B cell (primary cell): ENCODE results near the gene PFKFB1. TPM values are rescaled to one million over a fixed set of nuclear protein-coding genes. Genes with fewer than 3 reads are reported as not detected.

Source experiments
- ATAC-seq: fragments of 200-7000 bp; cut with Tn5 transposase; one replicate; pipeline ENCODE4 v1.10.0; 2021; ENCODE audit warnings: low read depth, mild to moderate bottlenecking, moderate number of reproducible peaks, moderate library complexity
- CTCF ChIA-PET: fragments of 350-600 bp; sonication (Branson Sonifier 250); formaldehyde crosslinking; loops from one replicate; lab custom pipeline; 2021; ENCODE audit warnings: antibody characterized with exemption, inconsistent platforms; lab: Charles Lee
- POLR2A ChIA-PET: fragments of 350-600 bp; sonication (Branson Sonifier 250); formaldehyde crosslinking; loops from one replicate; lab custom pipeline; 2021; ENCODE audit warnings: antibody characterized with exemption; lab: Charles Lee
- DNase-seq: peaks from one replicate; pipeline ENCODE4 v3.0.0; 2013
- H2AFZ ChIP-seq: 2 replicates; pipeline ENCODE4 v1.6.1; 2012; ENCODE audit warnings: mild to moderate bottlenecking, low read depth, low read length; ENCODE audit not compliant: insufficient read depth, poor library complexity, severe bottlenecking
- H3K27ac ChIP-seq, 2 donors: 1 replicate in 1 of 2; 2 replicates in 1 of 2; pipeline ENCODE4 v1.5.1; 2012 to 2013; ENCODE audit warnings: low read length in 2 of 2, mild to moderate bottlenecking in 2 of 2, moderate library complexity in 1 of 2
- H3K27me3 ChIP-seq, 4 experiments: fragments of 200-600 bp in 1 of 4; sonication (generic) in 1 of 4; replicated peaks in 1 of 4; 1 replicate in 2 of 4; 2 replicates in 2 of 4; pipeline versions ENCODE4 v1.6.1 to v1.7.0; 2013 to 2016; ENCODE audit warnings: low read length in 3 of 4, mild to moderate bottlenecking in 2 of 4, mixed read lengths in 1 of 4, moderate library complexity in 1 of 4; ENCODE audit not compliant: insufficient read depth in 4 of 4, control insufficient read depth in 3 of 4; ENCODE audit errors: control extremely low read depth in 1 of 4
- H3K36me3 ChIP-seq, 2 experiments: replicated peaks in 1 of 2; 1 replicate in 1 of 2; 2 replicates in 1 of 2; pipeline versions ENCODE4 v1.6.1 to v1.7.1; 2013; ENCODE audit warnings: low read length in 1 of 2; ENCODE audit not compliant: insufficient read depth in 2 of 2, control insufficient read depth in 1 of 2; ENCODE audit errors: control extremely low read depth in 1 of 2, extremely low read depth in 1 of 2
- H3K4me1 ChIP-seq, 2 donors: fragments of 200-600 bp in 1 of 2; sonication (generic) in 1 of 2; 1 replicate in 1 of 2; 2 replicates in 1 of 2; pipeline versions ENCODE4 v1.5.1 to v1.6.1; 2013 to 2017; ENCODE audit warnings: low read length in 2 of 2; ENCODE audit not compliant: control insufficient read depth in 2 of 2, insufficient read depth in 2 of 2
- H3K4me2 ChIP-seq: replicated peaks from 2 replicates; pipeline ENCODE3; 2012; ENCODE audit warnings: mild to moderate bottlenecking, low read depth, low read length; ENCODE audit not compliant: poor library complexity, severe bottlenecking
- H3K4me3 ChIP-seq, 5 experiments: fragments of 200-600 bp in 1 of 5; sonication (generic) in 1 of 5; 1 replicate in 3 of 5; 2 replicates in 2 of 5; pipeline versions ENCODE4 v1.5.1 to v1.7.0; 2011 to 2016; ENCODE audit warnings: low read length in 4 of 5, mild to moderate bottlenecking in 4 of 5, low read depth in 2 of 5, control low read depth in 1 of 5, moderate library complexity in 1 of 5; ENCODE audit not compliant: insufficient read depth in 1 of 5; ENCODE audit errors: control extremely low read depth in 1 of 5, extremely low read depth in 1 of 5
- H3K79me2 ChIP-seq: fragments of 200-600 bp; sonication (generic); one replicate; pipeline ENCODE4 v1.6.0; 2016; ENCODE audit warnings: low read length; ENCODE audit not compliant: control insufficient read depth, insufficient read depth
- H3K9ac ChIP-seq: fragments of 200-600 bp; sonication (generic); 2 replicates; pipeline ENCODE4 v1.6.1; 2017; ENCODE audit warnings: mild to moderate bottlenecking, low read length, moderate library complexity
- H3K9me3 ChIP-seq, 3 donors: one replicate each; pipeline versions ENCODE4 v1.6.1 to v1.7.1; 2013; ENCODE audit warnings: low read length in 2 of 3; ENCODE audit not compliant: control insufficient read depth in 2 of 3, insufficient read depth in 1 of 3; ENCODE audit errors: control extremely low read depth in 1 of 3
- H4K20me1 ChIP-seq: 2 replicates; pipeline ENCODE4 v1.6.0; 2012; ENCODE audit warnings: mild to moderate bottlenecking, low read length; ENCODE audit not compliant: insufficient read depth, control insufficient read depth, poor library complexity, severe bottlenecking
- H3K27ac Mint-ChIP-seq: one replicate; pipeline ENCODE4 v1.8.0; 2021; ENCODE audit warnings: mixed read lengths
- H3K27me3 Mint-ChIP-seq: one replicate; pipeline ENCODE4 v1.8.0; 2021; ENCODE audit warnings: mixed read lengths
- H3K4me1 Mint-ChIP-seq: one replicate; pipeline ENCODE4 v1.8.0; 2021; ENCODE audit warnings: mixed read lengths
- H3K4me3 Mint-ChIP-seq: one replicate; pipeline ENCODE4 v1.8.0; 2021; ENCODE audit warnings: mixed read lengths
- H3K9me3 Mint-ChIP-seq: one replicate; pipeline ENCODE4 v1.8.0; 2022; ENCODE audit warnings: mixed read lengths; ENCODE audit not compliant: insufficient read depth
- CTCF ChIP-seq: fragments of 200-600 bp; IDR thresholded peaks from one replicate; pipeline ENCODE4 v1.8.0; 2022; ENCODE audit warnings: antibody characterized with exemption, mild to moderate bottlenecking
- EZH2 ChIP-seq: IDR thresholded peaks from 2 replicates; pipeline ENCODE4 v1.6.1; 2012; ENCODE audit warnings: borderline replicate concordance, low read depth, mild to moderate bottlenecking, moderate library complexity, low read length; ENCODE audit not compliant: insufficient read depth, poor library complexity, severe bottlenecking
- WGBS: methylation state at CpG from one replicate; pipeline ENCODE4 v1.1.5; 2013; ENCODE audit warnings: missing lambda C conversion rate; ENCODE audit not compliant: insufficient coverage; 5-methylcytosine and 5-hydroxymethylcytosine counted together
- intact Hi-C: fragments of 100-400 bp; cut with micrococcal nuclease; formaldehyde crosslinking; loops from one replicate; pipeline ENCODE4 v1.10.0; 2022
- polyA plus RNA-seq: library from polyadenylated mRNA; depleted of rRNA; stranded (reverse); fragments of >200 nt; gene quantifications from 2 replicates; pipeline ENCODE4 v1.2.3, GENCODE V29; 2012
- total RNA-seq, 2 donors: library from RNA; stranded (reverse); fragments of 120-200 nt in 1 of 2; gene quantifications; 1 replicate in 1 of 2; 2 replicates in 1 of 2; pipeline versions ENCODE4 v1.2.3 to v1.2.4, GENCODE V29; 2013 to 2022

PFKFB1 gene
- total and polyA plus RNA-seq, 2 donors (not counting 1 experiment from before 2014, with no cell fraction given), result 0.37 to 0.47 TPM

GRCh38 chrX:54980334-54980733, 13.7 kb downstream of the PFKFB1 start:
- H3K4me1 ChIP-seq, result no peaks in the 10 kb centered on the region
- TF ChIP-seq EZH2, result no peak
- no peak for TF ChIP-seq CTCF
- Mint-ChIP-seq H3K27me3 (no peaks in the 10 kb centered on the region), H3K9me3 (peaks cover 2% of the 10 kb centered on the region), H3K27ac (no peak overlapping the region), H3K4me1 (no peaks in the 10 kb centered on the region), H3K4me3 (no peak overlapping the region)
- WGBS, result 82% methylated on average over 3 of the region's 6 CpGs
- no peaks in the 10 kb centered on the region for H3K27me3 ChIP-seq
- ChIA-PET POLR2A (no interaction called here), CTCF (no interaction called here)
- no peak overlapping the region for H3K4me2 ChIP-seq
- no peaks in the 10 kb centered on the region for H3K36me3 ChIP-seq
- no peaks in the 10 kb centered on the region for H3K79me2 ChIP-seq
- H3K9me3 ChIP-seq, result no peaks in the 10 kb centered on the region
- H3K4me3 ChIP-seq, result no peak overlapping the region
- no peaks in the 10 kb centered on the region for H4K20me1 ChIP-seq
- no peak overlapping the region for H3K27ac ChIP-seq
- H2AFZ ChIP-seq, result no peak overlapping the region
- DNase-seq (no peak), ATAC-seq (no peak)
- intact Hi-C loops, result no loop called here
- H3K9ac ChIP-seq, result no peak overlapping the region

DNA sequence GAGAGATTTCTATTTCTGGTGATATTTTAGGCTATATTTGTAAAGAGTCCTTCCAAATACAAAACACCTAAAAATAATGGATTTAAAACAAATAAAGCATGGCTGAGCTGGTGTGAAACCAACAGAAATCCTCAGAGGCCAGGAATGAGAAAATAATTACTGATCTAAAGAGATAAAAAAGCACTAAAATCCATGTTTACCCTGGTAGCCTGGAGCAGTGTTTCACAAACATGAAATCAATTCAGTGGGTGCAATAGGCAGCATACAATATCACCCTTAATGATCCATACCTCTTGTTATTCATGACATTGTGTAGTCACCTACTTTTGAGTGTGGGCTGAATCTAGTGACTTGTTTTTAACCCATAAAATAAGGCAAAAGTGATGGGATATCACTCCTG, 14.6 kb downstream of the PFKFB1 start:
- Histone ChIP-seq H3K36me3 (no peaks in the 10 kb centered on the region), H2AFZ (no peak overlapping the region), H3K9me3 (no peaks in the 10 kb centered on the region), H3K4me1 (no peaks in the 10 kb centered on the region), H3K4me2 (no peak overlapping the region), H4K20me1 (no peaks in the 10 kb centered on the region), H3K79me2 (no peaks in the 10 kb centered on the region), H3K27ac (no peak overlapping the region), H3K27me3 (no peaks in the 10 kb centered on the region), H3K9ac (no peak overlapping the region), H3K4me3 (no peak overlapping the region)
- ChIA-PET POLR2A (no interaction called here), CTCF (no interaction called here)
- no peak for ATAC-seq
- Mint-ChIP-seq H3K9me3 (peaks cover 2% of the 10 kb centered on the region), H3K27me3 (no peaks in the 10 kb centered on the region), H3K27ac (no peak overlapping the region), H3K4me1 (no peaks in the 10 kb centered on the region), H3K4me3 (no peak overlapping the region)
- TF ChIP-seq EZH2 (no peak), CTCF (no peak)
- intact Hi-C loops, result no loop called here
- DNase-seq, result no peak
